CD4-positive, alpha-beta T cell treated with Interleukin-6 for 4 hours (primary cell): ENCODE results near the gene ABCG1.

Experiments
- DNase-seq: peaks from one replicate; pipeline ENCODE4 v3.0.0-alpha.2; 2020; ENCODE audit warnings: mixed read lengths

ABCG1 gene

DNA sequence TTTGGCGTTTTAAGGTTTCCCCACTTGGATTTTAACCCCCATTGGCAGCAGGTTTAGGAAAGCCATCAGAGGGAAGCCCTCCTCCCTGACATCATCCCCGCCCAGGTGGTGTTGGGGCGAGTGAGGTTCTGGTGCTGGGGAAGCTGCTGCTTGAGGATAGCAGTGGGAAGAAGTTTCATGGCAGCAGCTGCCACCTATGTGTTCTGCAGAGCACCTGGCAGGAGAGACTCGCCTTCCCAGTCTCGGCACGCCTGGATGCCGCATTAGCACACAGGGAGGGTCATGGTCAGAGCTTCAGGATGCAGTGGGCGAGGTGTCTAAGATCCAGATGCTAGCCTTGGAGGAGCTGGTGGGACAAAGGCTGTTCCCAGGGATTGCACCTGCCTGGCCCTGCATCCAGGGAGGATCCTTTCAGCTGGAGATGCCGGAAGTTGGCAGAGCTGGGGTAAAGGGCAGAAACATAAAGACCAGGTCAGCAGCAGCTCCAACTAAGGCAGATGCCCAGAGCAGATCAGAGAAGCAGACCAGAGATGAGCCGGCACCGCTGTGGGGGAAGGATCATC is 33.9 kb downstream of the ABCG1 start:
- no peak for DNase-seq

DNA sequence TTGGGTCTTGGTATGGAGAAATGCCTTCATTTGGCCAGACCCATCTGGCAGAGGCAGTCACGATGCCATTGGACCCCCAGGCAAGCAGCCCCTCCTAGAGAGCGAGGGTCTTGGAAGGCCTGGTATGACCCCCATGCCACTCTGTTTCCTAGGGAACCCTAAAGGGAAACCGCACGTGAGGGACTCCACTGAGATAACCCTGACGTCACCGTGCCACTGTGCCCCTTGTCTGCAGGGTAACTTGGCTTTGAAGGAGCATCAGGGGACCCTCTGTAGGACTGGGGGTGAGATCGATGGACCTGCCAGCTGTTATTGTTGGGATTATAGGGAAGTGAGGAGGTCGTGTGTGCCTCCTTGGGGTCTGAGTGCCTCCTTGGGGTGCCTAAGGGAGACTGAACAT is 34.5 kb downstream of the ABCG1 start:
- DNase-seq, result no peak

DNA sequence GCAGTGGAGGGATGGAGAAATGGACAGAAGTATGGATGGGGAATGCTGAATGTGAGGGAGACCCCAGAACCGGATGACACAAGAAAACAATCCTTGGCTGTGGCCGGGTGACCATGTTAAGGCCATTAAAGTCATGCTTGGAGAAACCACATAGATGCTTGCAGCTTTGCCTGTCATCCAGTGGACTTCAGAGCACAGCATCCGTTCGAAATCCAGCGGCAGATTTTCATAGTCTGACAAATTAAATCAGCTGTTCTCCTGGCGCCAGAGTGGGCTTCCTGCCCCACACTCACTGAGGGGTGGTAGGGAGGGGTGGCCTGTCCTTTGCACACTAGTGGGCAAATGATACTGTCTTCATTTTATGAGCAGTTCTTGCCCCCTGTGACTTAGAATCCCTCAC is 35.1 kb downstream of the ABCG1 start:
- no peak for DNase-seq

DNA sequence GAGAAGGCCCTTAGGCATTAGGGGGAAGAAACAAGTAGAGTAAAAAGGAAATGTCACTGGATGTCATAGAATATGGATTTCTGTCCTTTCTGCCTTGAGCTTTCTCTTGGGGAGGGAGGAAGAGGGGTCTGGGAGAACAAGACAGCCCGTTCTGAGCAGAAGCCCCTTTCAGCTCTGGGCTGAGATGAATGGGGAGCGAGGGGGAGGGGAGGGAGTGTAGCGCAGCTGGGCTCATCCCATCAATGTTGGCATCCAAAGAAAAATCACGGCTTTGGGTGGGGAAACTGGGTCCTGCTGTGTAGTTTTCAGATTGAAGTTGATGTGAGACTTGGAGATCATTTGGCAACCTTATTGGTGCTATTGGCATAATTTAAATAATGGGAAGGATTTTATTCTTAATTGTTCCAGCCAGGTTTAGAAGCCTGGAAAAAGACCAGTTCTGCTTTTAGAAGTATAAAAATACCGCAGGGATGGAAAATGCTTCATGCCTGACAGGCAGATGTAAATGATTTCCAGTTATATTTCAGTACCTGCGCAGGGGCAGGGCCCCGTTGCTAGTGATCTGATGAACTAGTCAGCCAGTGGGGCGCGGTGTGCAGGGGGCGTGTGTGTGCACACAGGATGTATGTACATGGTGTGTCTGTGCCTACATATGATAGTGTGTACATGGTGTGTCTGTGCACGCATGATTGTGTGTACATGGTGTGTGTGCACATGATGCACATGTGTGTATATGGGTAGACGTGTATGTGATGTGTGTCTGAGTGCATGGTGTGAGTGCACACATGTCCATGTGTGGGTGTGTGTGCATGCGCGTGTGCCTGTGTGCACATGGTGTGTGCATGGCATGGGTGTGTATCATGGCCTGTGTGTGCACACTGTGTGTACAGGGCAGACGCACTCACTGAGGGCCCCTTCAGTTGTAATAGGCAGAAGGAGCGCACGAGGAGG is 36.0 kb downstream of the ABCG1 start:
- DNase-seq, result no peak

DNA sequence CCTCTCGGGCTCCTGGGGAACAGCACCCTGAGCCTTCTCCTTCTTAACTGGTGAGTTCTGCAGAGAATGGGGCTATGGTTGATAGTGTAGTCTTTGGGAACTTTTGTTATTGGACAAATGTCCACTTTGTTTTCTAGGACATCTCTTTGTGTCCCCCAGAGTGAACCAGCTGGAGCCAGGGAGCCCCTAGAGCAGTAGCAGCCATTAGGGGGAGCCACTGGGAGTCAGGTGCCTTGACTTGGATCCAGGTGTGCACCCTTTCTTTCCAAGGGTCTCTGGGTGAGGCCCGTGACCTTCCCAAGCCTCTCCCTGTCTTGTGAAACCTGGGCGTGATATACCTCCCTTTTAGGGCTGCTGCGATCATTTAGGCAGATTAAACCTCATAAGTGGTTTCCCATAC is 36.9 kb downstream of the ABCG1 start:
- DNase-seq, result no peak

DNA sequence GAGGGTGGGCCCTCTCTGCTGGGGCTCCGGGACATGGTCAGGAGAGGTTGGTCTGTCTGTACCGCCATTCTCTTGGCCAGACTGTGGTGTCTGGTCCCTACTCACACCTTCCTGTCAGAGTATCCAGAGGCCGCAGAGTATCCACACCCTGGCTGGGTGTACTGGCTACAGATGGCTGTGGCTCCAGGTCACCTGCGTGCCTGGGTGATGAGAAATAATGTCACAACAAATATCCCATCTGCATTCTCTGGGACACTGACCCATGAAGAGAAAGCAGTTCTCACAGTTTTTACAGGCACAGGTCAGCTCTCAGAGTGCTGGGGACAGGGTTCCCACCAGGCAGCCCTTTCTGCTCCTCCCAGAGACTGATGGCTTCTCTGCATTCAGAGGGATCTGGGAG is 37.4 kb downstream of the ABCG1 start:
- DNase-seq, result no peak

DNA sequence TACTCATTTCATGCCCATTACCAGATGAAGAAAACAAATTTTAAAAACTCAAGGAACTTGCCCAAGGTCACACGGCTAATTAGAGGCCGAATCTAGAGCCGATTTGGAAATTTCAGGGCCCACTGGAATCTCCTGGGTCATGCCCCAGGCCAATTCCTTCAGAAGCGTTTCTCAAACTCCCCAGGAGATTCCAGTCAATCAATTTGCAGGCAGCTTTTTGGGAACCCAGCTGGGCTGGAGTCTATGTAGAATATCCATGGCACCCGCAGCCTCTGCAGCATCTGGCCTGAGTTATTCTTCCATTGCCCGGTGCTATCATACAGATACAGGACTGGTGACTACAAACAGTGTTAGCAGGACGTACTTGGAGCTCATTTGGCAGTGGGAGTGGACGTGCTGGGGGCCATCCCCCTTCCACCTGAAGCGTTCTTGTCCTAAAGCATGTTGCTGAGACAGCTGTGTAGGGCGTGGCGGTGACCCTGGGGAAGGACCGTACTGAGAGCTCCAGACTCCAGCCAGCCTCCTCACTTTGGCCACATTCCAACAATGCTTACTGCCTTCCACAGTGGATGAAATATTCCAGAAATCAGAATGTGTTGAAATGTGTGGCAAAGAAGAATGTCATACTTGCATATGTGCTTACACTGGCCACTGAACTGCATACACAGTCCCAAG is 38.3 kb downstream of the ABCG1 start:
- DNase-seq, result no peak

DNA sequence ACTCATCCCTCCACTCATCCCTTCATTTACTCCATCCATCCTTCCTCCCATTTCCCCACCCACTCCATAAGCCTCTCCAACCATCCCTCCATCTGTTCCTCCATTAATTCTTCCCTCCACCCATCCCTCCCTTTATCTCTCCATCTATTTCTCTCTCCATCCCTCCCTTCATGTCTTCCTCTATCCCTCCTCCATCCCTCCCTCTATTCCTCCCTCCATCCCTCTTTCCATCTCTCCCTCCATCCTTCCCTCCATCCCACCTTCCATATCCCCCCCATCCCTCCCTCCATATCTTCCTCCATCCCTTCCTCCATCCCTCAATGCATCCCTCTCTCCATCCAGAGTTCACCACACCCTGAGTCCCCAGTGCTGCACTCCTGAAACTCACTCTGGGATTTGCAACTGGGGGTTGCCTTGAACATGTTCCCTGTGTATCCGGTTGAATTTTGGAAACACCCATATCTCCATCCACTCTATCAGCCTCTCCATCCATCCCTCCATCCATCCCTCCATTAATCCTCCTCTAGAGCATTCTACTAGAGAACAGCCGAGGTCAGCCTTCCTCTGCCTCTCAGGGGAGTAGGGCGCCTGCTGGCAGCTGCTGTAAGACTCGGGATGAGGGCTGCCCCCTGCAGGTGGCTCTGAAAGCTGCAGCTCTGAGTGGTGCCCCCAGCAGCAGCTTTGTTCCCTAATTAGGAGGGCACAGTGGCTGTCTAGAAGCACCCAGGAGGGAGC is 39.4 kb downstream of the ABCG1 start:
- DNase-seq, result peak; percentile 88

DNA sequence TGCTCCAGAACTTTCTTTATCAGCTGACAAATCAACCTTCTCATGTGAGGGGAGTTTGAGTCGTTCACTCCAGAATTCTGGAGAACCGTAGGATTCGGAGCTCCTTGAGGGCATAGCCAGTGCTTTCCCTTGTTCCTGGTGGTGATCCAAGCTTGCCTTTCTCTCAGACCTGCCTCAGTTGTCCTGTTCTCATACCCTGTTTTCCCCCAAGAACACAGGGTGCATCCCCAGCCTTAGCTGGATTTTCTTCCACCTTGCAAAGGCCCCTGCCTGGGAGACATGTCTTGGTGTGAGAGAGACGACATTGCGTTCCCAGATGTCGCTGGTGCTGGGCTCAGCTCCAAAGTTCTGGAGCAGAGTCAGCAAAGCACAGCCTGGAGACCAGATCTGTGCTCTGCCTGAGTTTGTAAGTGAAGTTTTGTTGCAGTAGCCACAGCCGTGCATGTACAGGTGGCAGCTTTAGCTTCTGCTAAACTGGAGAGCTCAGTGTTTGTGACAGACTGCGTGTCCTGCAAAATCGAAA is 40.0 kb downstream of the ABCG1 start:
- DNase-seq, result no peak

DNA sequence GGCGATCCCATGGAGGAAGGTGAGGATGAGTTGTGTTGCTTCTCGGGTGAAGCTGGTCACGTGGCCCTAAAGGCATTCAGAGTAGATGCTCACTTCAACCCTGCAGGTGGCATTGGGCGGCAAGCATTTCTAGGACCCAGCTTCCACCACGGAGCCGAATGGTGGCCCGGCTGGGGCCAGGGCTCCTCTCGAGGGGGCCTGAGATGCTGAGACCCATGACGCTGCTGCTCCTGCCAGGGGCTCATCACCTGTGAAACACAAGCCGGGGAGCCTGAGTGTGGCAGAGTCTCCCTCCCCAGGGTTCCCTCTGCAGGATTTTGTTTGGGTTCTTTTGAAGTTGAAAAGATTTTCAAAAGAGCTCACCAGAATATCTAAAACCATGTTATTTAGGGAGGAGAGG is 41.2 kb downstream of the ABCG1 start:
- DNase-seq, result no peak

DNA sequence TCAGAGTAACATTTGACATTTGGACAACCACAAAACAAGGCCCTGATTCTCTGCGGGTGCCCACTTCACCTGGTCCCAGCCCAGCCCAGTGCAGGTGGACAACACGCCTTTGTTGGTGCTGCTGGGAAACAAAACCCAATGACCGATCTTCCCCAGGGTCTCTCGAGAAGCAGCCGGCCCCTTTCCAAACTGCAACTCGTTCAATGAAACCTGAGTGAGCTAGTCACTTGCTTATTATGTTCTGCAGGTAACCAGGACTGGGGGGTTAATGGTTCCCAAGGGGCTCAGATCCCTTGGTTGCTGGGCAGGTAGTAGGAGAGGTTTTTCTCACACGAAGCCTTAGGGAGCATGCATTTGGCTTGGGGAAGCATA is 42.9 kb downstream of the ABCG1 start:
- no peak for DNase-seq

DNA sequence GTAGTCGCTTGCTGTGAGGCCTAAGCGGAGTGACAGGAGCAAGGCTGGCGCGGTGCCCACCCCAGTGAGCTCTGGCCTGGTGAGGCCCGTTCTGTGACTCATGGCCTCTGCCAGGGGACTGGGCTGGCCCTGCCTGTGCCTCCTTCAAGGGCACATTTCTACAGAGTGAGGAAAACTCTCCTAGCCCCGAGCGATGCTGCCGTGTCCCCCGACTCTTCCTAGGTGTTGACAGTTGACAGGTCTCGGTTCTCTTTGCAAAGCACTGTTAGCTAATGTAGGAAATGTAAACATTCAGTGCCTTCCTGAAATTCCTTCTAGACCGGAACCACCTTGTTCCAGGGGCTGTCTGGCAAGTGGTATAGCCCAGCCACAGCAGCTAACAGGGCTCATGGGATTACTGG is 43.9 kb downstream of the ABCG1 start:
- DNase-seq, result no peak

DNA sequence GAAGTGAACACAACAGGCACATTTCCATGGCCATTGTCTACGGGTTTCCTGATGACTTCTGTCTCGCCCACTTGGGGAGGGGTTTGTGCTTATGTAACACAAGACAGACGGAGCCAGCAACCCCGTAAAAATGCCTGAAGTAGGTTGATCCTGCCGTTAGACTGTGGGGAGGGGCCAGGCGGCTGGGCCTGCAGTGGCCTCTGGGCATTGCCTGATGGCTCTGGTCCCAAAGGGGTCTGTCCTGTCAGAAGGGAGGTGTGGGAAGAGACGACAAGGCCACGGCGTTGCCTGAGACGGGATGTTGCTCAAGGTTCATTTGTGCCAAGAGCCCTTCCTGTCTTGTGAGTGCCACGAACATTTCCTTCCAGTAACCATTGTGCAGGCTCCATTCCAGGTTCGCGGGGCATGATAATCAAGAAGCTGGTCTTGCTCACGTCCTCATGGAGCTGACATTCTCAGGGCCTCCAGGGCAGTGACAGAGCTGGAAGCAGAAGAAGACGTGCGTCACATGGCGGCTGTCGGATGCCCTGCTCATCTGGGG is 44.7 kb downstream of the ABCG1 start:
- no peak for DNase-seq

DNA sequence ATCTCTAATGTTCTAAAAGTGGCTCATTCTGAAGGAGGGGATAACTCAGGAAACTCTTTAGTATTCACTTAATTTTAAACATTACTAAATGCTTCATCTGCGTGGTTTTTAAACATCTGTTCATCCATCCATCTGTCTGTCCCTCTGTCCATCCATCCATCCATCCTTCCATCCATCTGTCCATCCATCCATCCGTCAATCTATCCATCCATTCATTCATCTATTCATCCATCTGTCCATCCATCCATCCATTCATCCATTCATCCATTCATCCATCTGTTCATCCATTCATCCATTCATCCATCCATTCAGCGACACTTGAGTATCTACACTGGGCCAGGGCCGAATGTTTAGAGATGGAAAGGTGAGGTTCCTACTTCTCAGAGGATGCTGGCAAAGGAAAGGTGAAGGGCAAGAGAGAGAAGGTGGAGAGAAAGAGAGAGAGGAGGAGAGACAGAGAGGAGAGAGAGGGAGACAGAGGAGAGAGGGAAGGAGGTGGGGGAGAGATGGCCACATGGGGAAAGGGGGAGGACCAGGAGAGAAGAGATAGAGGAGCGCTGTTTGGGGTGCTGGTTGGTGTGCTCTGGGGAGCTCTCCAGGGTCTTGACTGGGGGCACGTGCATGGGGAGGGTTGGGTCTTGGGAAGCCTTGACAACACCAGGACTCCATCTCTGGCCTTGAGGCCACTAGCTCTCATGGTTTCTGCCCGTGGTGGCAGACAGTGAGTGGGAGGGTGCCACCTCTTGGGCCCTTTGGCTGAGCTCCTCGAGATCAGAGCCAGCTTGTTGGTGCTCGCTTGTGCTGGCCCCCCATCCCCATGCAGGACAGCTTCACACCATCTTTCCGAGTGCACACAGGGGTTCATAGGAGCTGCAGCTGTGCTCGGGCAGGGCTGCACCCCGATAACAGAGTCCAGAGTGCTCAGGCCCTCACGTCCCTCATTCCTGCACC is 45.6 kb downstream of the ABCG1 start:
- DNase-seq, result no peak

DNA sequence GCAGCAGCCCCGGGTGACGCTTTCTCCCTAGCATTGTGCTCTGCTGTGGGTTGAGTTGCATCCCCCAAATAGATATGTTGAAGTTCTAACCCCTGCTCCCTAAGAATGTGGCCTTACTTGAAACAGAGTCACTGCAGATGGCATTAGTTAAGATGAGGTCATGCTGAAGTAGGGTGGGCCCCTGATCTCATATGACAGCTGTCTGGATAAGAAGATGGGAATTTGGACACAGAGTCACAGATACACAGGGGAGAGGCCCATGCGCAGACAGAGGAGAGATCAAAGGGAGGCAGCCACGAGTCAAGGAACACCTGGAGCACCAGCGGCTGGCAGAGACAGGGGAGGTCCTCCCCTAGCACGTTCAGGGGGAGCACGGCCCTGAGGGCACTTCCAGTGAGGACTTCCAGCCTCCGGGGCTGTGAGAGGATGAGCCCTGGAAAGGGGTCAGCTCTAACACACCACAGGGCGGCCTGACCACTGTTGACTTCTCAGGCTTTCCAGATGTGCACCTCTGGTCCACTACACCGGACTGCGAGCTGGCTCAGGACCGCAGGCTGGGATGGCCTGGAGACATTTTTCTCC is 46.4 kb downstream of the ABCG1 start:
- DNase-seq, result no peak

DNA sequence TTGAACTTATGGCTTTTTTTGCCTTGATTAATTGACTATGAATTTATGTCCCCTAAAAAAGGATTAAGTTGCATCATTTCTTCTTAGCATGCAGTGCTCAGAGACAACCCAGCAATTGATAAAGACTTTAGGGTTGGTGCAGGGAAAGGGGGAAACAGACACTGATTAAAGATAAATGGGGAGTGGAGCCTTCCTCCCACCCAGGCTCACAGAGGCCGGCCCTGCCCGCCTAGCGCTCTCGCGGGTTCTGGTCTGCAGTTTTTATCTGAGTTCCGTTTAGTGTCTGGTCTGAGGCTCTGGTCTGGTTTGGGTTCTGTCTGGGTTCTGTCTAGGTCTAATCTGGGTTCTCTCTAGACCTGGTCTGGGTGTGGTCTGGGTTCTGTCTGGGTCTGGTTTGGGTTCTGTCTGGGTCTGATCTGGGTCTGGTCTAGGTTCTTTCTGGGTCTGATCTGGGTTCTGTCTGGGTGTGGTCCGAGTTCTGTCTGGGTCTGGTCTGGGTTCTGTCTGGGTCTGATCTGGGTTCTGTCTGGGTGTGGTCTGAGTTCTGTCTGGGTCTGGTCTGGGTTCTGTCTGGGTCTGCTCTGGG is 48.1 kb downstream of the ABCG1 start:
- DNase-seq, result no peak

DNA sequence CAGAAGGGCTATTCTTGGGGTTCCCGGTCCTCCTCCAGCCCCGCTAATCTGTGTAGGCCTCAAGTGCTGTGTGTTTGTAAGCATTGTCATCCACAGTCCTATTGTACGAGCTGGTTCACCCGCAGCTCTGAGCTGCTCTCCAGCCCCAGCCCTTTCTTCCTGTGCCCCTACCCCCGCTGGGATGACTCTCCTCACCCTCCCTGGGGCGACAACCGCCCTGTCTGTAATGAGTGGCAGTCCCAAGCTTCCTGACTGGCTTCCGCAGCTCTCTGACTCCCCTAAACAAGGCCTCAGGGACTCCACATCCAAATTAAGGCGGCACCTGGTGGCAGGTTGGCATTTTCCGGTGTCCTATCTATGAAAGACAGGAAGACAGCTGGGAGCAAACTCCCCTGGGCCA is 50.4 kb downstream of the ABCG1 start:
- DNase-seq, result peak; percentile 41

DNA sequence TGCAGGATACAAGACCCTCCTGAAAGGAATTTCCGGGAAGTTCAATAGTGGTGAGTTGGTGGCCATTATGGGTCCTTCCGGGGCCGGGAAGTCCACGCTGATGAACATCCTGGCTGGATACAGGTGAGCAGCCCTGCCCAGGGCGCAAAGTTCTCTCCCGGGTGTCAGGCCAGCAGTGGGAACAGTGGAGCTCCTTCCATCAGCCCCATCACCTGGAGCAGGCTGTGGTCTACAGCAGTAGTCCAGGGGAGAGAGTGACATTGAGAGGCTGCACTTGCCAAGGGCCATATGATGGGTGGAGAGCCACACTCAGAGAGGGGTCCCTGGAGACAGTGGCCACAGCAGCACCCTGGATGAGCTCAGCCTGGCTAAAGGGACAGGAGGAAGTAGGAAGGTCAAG is 52.1 kb downstream of the ABCG1 start:
- no peak for DNase-seq

DNA sequence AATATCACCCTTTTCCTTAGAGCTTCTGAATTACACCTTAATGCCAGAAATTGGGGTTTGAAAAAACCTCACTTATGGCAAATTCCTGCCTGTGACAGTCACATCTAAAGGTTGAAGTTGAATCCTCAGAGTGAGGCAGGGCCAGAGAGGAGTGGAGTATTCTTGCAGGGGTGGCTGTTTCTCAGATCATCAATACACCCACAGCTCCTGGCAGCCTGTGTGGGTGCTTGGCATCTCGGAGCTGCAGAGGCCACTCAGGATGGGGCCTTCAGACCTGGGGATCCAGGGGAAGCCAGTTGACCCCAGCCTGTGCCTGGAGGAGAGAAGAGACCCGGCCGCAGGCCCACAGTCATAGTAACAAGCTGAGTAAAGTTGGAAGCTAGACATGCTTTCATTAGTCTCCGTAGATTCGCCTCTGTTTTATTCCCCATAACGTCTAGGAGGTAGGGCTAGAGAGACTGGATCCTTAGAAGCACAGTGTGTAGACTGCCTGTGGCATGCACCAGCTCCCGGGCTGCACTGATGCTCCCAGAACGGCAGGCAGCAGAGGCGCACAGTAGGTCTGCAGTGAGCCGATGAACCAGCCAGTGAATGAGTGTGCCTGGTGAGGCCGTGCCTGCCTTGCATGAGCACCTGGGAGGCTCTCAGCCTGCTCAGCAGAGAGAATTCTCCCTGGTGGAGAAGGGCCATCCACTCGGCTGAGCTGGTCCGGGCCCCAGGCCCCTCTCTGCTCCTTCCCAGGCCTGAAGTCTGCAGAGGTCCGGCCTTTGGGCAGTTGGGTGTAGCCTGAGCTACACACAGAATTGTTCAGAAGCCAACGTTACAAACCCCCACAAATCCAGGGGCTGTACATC is 53.4 kb downstream of the ABCG1 start:
- no peak for DNase-seq
